ENCODE data around the gene CBX5.

CBX5 gene

GRCh38 chr12:54277823-54278276, 2.1 kb downstream of the CBX5 start:
- Histone ChIP-seq H3K4me3 (peak overlapping the region in 3 of 7 experiments; percentile 50 to 89 (median 75)), H3K27ac (peak overlapping the region in 14 of 21 experiments; percentile 82 to 97 (median 94))

GRCh38 chr12:54276368-54276767, 3.6 kb downstream of the CBX5 start:
- Histone ChIP-seq H3K27ac (no peak overlapping the region), H3K4me3 (no peak overlapping the region)

GRCh38 chr12:54273981-54274380, 5.9 kb downstream of the CBX5 start:
- H3K4me3 ChIP-seq: no peak overlapping the region
- H3K27ac ChIP-seq: no peak overlapping the region

GRCh38 chr12:54272214-54272613, 7.7 kb downstream of the CBX5 start:
- H3K27ac ChIP-seq: no peak overlapping the region

GRCh38 chr12:54270345-54270744, 9.6 kb downstream of the CBX5 start:
- Histone ChIP-seq H3K4me3 (no peak overlapping the region), H3K27ac (no peak overlapping the region)

More at GRCh38 chr12:54272214-54272613, 7.7 kb downstream of the CBX5 start:
- H3K4me3 ChIP-seq: no peak overlapping the region

GRCh38 chr12:54266852-54267251, 13.1 kb downstream of the CBX5 start:
- H3K4me3 ChIP-seq: no peak overlapping the region
- no peak overlapping the region for H3K27ac ChIP-seq

- no peak overlapping the region for H3K27ac ChIP-seq
- H3K4me3 ChIP-seq: no peak overlapping the region
These were observed 14.5 kb downstream of the CBX5 start for GRCh38 chr12:54265364-54265812.

GRCh38 chr12:54262403-54262925, 17.5 kb downstream of the CBX5 start:
- H3K27ac ChIP-seq: peak overlapping the region in 4 of 21 experiments; percentile 5 to 39 (median 32)

GRCh38 chr12:54261815-54262402, 18.0 kb downstream of the CBX5 start:
- peak overlapping the region in 6 of 21 experiments; percentile 2 to 39 (median 10) for H3K27ac ChIP-seq
- no peak overlapping the region for H3K4me3 ChIP-seq

More at GRCh38 chr12:54262403-54262925, 17.5 kb downstream of the CBX5 start:
- H3K4me3 ChIP-seq: no peak overlapping the region

GRCh38 chr12:54259194-54260011, 20.5 kb downstream of the CBX5 start:
- Histone ChIP-seq H3K4me3 (peak overlapping the region; percentile 2 to 28 (median 20)), H3K27ac (peak overlapping the region in 19 of 21 experiments; percentile 9 to 71 (median 53))

- H3K4me3 ChIP-seq: no peak overlapping the region
- H3K27ac ChIP-seq: peak overlapping the region in 10 of 21 experiments; percentile 3 to 71 (median 60)
These were observed 21.7 kb downstream of the CBX5 start for GRCh38 chr12:54258201-54258681.

GRCh38 chr12:54257332-54257731, 22.6 kb downstream of the CBX5 start:
- no peak overlapping the region for H3K4me3 ChIP-seq
- H3K27ac ChIP-seq: peak overlapping the region in 1 of 21 experiments; percentile 63

GRCh38 chr12:54253240-54253639, 26.7 kb downstream of the CBX5 start:
- no peak overlapping the region for H3K4me3 ChIP-seq
- no peak overlapping the region for H3K27ac ChIP-seq

GRCh38 chr12:54251667-54252284, 28.1 kb downstream of the CBX5 start:
- H3K27ac ChIP-seq: no peak overlapping the region
- H3K4me3 ChIP-seq: no peak overlapping the region

GRCh38 chr12:54249489-54249888, 30.4 kb downstream of the CBX5 start:
- Histone ChIP-seq H3K4me3 (no peak overlapping the region), H3K27ac (no peak overlapping the region)

GRCh38 chr12:54246011-54246641, 33.8 kb downstream of the CBX5 start:
- Histone ChIP-seq H3K27ac (no peak overlapping the region), H3K4me3 (no peak overlapping the region)

- H3K27ac ChIP-seq: peak overlapping the region in 3 of 21 experiments; percentile 12 to 42 (median 24)
- no peak overlapping the region for H3K4me3 ChIP-seq
These were observed 38.8 kb downstream of the CBX5 start for GRCh38 chr12:54240971-54241588.

- Histone ChIP-seq H3K4me3 (no peak overlapping the region), H3K27ac (peak overlapping the region in 3 of 21 experiments; percentile 12 to 18 (median 12))
These were observed 39.8 kb downstream of the CBX5 start for GRCh38 chr12:54240129-54240528.

- Histone ChIP-seq H3K27ac (peak overlapping the region in 2 of 21 experiments; percentile 12 to 18), H3K4me3 (no peak overlapping the region)
These were observed 40.3 kb downstream of the CBX5 start for GRCh38 chr12:54239620-54240019.
